B cell (primary cell): ENCODE measurements around the gene ADPRS.

Experiments
- CTCF ChIP-seq: fragments of 200-600 bp; IDR thresholded peaks from one replicate; pipeline ENCODE4 v1.8.0; 2022; ENCODE audit warnings: antibody characterized with exemption, mild to moderate bottlenecking
- EZH2 ChIP-seq: IDR thresholded peaks from 2 replicates; pipeline ENCODE4 v1.6.1; 2012; ENCODE audit warnings: borderline replicate concordance, low read depth, mild to moderate bottlenecking, moderate library complexity, low read length; ENCODE audit not compliant: insufficient read depth, poor library complexity, severe bottlenecking

GRCh38 chr1:36128905-36129206 is 40.2 kb downstream of the ADPRS start:
- no peak for TF ChIP-seq CTCF
- no peak for TF ChIP-seq EZH2
